ENCODE data around the gene DNAH8.
"Not testable (repeated sequence)": the region's sequence is repeated elsewhere in the genome, so short reads cannot be mapped to it uniquely, and the experiment has no call there.

The DNAH8 gene

GRCh38 chr6:38867726-38868125 is 152.6 kb downstream of the DNAH8 start:
- CTCF ChIA-PET = interaction anchor here (0.8 to 1.7 kb wide), 3 partner anchors 23 to 442 kb away, joined by 3 to 5 read pairs (median 4); no protein-coding TSS in a partner anchor
- no peak for TF ChIP-seq CTCF (IDR thresholded peaks at IDR 0.05; ENCODE audit: control extremely low read depth, extremely low read depth, low read depth, missing control alignments)
- no peak for DNase-seq (ENCODE audit: extremely low spot score)
- POLR2A ChIA-PET = no interaction called here

GRCh38 chr6:38871741-38872568 is 156.8 kb downstream of the DNAH8 start:
- DNase-seq (ENCODE audit: extremely low spot score) = peak; percentile 41
- peak; percentile 91 for TF ChIP-seq CTCF (IDR thresholded peaks at IDR 0.05; ENCODE audit: control extremely low read depth, extremely low read depth, low read depth, missing control alignments)
- POLR2A ChIA-PET = no interaction called here
- CTCF ChIA-PET = interaction anchor here (0.8 to 6.0 kb wide), 22 partner anchors 10 to 481 kb away, joined by 3 to 37 read pairs (median 4); no protein-coding TSS in a partner anchor

GRCh38 chr6:38873001-38873400 is 157.9 kb downstream of the DNAH8 start:
- ChIA-PET CTCF (interaction anchor here (0.9 to 6.0 kb wide), 14 partner anchors 10 to 437 kb away, joined by 3 to 37 read pairs (median 6); no protein-coding TSS in a partner anchor), POLR2A (no interaction called here)
- DNase-seq (ENCODE audit: extremely low spot score) = no peak
- TF ChIP-seq CTCF (IDR thresholded peaks at IDR 0.05; ENCODE audit: control extremely low read depth, extremely low read depth, low read depth, missing control alignments) = no peak

- DNase-seq (ENCODE audit: extremely low spot score); POLR2A ChIA-PET: not testable (repeated sequence)
- CTCF ChIA-PET = interaction anchor here (2.1 to 6.0 kb wide), 3 partner anchors 14 to 436 kb away, joined by 9 to 37 read pairs (median 30); no protein-coding TSS in a partner anchor
Measured at GRCh38 chr6:38873816-38874215, 158.7 kb downstream of the DNAH8 start.

GRCh38 chr6:38876475-38876874 is 161.4 kb downstream of the DNAH8 start:
- TF ChIP-seq CTCF (IDR thresholded peaks at IDR 0.05; ENCODE audit: control extremely low read depth, extremely low read depth, low read depth, missing control alignments) = no peak
- peak; percentile 10 for DNase-seq (ENCODE audit: extremely low spot score)
- CTCF ChIA-PET = interaction anchor here (1.6 kb wide), 1 partner anchor 429 kb away, joined by 5 read pairs; no protein-coding TSS in a partner anchor
- POLR2A ChIA-PET = no interaction called here

GRCh38 chr6:38877721-38878120 is 162.6 kb downstream of the DNAH8 start:
- CTCF ChIA-PET = no interaction called here
- no peak for TF ChIP-seq CTCF (IDR thresholded peaks at IDR 0.05; ENCODE audit: control extremely low read depth, extremely low read depth, low read depth, missing control alignments)
- DNase-seq (ENCODE audit: extremely low spot score) = no peak
- POLR2A ChIA-PET = no interaction called here

GRCh38 chr6:38882157-38882556 is 167.0 kb downstream of the DNAH8 start:
- DNase-seq (ENCODE audit: extremely low spot score) = no peak
- CTCF ChIA-PET = no interaction called here
- TF ChIP-seq CTCF (IDR thresholded peaks at IDR 0.05; ENCODE audit: control extremely low read depth, extremely low read depth, low read depth, missing control alignments) = no peak
- POLR2A ChIA-PET = no interaction called here

Measured in GM10248 (cell line).